Ishikawa (cell line): ENCODE data around the gene ALPP.
"Not testable (repeated sequence)": the region's sequence is repeated elsewhere in the genome, so short reads cannot be mapped to it uniquely, and the experiment has no call there.

Experiments
- CEBPB ChIP-seq: IDR thresholded peaks from 2 replicates; pipeline ENCODE4 v1.6.1; 2012
- CREB1 ChIP-seq: IDR thresholded peaks from 2 replicates; pipeline ENCODE4 v1.6.1; 2012; ENCODE audit warnings: low read depth
- EGR1 ChIP-seq: IDR thresholded peaks from 2 replicates; pipeline ENCODE4 v1.6.1; 2012
- EP300 ChIP-seq: IDR thresholded peaks from 2 replicates; pipeline ENCODE4 v1.6.1; 2012; ENCODE audit warnings: borderline replicate concordance
- FOXM1 ChIP-seq: IDR thresholded peaks from 2 replicates; pipeline ENCODE4 v1.6.1; 2012; ENCODE audit warnings: low read depth, borderline replicate concordance
- NFIC ChIP-seq: IDR thresholded peaks from 2 replicates; pipeline ENCODE4 v1.6.1; 2012
- RAD21 ChIP-seq: IDR thresholded peaks from 2 replicates; pipeline ENCODE4 v1.6.1; 2012; ENCODE audit warnings: low read depth
- TAF1 ChIP-seq: IDR thresholded peaks from 2 replicates; pipeline ENCODE4 v1.6.1; 2012; ENCODE audit warnings: low read depth, mild to moderate bottlenecking
- TCF12 ChIP-seq: IDR thresholded peaks from 2 replicates; pipeline ENCODE4 v1.6.1; 2012; ENCODE audit warnings: low read depth
- TEAD4 ChIP-seq: IDR thresholded peaks from 2 replicates; pipeline ENCODE4 v1.6.1; 2012
- YY1 ChIP-seq: IDR thresholded peaks from 2 replicates; pipeline ENCODE4 v1.6.1; 2012; ENCODE audit warnings: low read depth
- ZBTB7A ChIP-seq: IDR thresholded peaks from 2 replicates; pipeline ENCODE4 v1.6.1; 2012; ENCODE audit warnings: low read depth
- TF ChIP-seq, protein P1 (sequence below): IDR thresholded peaks from 2 replicates; pipeline ENCODE4 v1.6.1; 2012; ENCODE audit warnings: low read depth, mild to moderate bottlenecking
- TF ChIP-seq, protein P2 (sequence below): IDR thresholded peaks from 2 replicates; pipeline ENCODE4 v1.6.1; 2012
- TF ChIP-seq, protein P3 (sequence below): IDR thresholded peaks from 2 replicates; pipeline ENCODE4 v1.6.1; 2012

The ALPP gene

DNA sequence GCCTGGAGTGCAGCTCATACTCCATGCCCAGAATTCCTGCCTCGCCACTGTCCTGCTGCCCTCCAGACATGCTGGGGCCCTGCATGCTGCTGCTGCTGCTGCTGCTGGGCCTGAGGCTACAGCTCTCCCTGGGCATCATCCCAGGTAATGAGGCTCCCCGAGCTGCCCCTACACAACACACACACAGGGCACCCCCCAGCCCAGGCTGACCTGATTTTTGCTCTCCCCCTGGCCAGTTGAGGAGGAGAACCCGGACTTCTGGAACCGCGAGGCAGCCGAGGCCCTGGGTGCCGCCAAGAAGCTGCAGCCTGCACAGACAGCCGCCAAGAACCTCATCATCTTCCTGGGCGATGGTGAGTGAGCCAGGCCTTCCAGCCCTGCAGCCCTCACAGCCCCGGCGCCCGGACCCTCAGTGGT is at the start of gene ALPP:
ALPP (plus strand) TSS at position 17 of the 417 bp plus-strand sequence; CDS start at position 69, 52 bp downstream.
- not testable (repeated sequence) for TF ChIP-seq EP300, CEBPB, NFIC

DNA sequence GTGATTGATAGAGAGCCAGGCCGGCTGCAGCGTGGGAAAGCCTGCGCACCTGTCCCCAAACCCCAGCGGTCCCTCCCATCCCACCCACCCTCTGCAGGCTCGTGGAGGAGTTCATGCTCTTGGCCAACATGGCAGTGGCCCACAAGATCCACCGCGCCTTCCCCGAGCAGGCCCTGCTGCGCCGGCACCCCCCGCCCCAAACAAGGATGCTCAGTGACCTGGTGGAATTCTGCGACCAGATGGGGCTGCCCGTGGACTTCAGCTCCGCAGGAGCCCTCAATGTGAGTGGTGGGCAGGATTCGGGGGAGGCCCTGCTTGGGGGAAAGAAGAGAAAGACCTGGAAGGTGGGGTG is 48.9 kb upstream of the ALPP start:
- TF ChIP-seq FOXM1 (no peak), ZBTB7A (no peak), CREB1 (no peak)

DNA sequence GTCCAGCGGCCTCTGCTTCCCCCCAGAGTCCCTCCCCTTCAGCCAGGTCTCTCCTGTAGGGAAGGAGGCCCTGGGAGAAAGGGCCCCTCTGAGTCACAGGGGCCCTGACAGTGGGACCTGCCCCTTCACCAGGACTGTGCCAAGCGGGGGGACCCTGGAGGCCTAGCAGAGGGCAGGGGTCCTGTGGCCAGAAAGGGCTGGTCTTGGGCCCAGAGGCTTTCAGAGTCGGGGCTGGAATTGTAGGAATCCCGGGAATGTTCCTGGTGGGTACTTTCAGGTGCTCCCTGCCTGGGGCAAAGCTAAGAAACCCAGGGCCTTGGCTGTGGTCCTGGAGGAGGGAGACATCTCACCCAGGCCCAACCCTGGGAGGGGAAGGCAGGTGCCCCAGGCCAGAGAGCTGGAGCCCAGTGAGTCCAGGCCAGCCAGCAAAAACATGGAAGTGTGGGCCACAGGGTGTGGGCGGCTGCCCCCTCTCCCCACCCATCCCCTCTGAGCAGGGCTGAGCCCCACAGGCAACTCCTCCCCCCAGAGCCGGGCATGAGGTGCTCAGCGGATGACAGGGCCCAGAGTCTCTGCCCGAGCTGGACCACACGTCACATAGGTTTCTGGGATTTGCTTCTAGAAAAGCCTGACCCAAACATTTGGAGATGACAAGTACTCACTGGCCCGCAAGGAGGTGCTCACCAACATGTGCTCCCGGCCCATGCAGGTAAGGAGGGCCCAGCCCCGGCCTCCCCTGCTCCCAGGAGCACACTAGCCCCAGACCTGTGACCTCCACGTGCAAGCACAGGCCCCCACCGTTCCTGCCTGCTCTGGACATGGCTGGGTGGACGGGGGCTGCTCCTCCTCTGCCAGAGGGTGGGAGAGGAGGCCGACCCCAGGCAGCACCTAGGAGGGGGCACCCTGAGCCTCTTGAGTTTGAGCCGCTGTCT is 48.2 kb upstream of the ALPP start:
- peak; percentile 54 for TF ChIP-seq TEAD4
- TF ChIP-seq, protein P1, sequence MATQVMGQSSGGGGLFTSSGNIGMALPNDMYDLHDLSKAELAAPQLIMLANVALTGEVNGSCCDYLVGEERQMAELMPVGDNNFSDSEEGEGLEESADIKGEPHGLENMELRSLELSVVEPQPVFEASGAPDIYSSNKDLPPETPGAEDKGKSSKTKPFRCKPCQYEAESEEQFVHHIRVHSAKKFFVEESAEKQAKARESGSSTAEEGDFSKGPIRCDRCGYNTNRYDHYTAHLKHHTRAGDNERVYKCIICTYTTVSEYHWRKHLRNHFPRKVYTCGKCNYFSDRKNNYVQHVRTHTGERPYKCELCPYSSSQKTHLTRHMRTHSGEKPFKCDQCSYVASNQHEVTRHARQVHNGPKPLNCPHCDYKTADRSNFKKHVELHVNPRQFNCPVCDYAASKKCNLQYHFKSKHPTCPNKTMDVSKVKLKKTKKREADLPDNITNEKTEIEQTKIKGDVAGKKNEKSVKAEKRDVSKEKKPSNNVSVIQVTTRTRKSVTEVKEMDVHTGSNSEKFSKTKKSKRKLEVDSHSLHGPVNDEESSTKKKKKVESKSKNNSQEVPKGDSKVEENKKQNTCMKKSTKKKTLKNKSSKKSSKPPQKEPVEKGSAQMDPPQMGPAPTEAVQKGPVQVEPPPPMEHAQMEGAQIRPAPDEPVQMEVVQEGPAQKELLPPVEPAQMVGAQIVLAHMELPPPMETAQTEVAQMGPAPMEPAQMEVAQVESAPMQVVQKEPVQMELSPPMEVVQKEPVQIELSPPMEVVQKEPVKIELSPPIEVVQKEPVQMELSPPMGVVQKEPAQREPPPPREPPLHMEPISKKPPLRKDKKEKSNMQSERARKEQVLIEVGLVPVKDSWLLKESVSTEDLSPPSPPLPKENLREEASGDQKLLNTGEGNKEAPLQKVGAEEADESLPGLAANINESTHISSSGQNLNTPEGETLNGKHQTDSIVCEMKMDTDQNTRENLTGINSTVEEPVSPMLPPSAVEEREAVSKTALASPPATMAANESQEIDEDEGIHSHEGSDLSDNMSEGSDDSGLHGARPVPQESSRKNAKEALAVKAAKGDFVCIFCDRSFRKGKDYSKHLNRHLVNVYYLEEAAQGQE = no peak
- no peak for TF ChIP-seq TAF1
- TF ChIP-seq, protein P2, sequence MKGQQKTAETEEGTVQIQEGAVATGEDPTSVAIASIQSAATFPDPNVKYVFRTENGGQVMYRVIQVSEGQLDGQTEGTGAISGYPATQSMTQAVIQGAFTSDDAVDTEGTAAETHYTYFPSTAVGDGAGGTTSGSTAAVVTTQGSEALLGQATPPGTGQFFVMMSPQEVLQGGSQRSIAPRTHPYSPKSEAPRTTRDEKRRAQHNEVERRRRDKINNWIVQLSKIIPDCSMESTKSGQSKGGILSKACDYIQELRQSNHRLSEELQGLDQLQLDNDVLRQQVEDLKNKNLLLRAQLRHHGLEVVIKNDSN = no peak
- TF ChIP-seq RAD21 = no peak
- TF ChIP-seq, protein P3, sequence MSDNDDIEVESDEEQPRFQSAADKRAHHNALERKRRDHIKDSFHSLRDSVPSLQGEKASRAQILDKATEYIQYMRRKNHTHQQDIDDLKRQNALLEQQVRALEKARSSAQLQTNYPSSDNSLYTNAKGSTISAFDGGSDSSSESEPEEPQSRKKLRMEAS = no peak
- no peak for TF ChIP-seq EP300
- no peak for TF ChIP-seq NFIC
- 0 out of 2 replicates have a peak, but pooled peaks have one; percentile 50 for TF ChIP-seq ZBTB7A
- TF ChIP-seq CEBPB = no peak
- no peak for TF ChIP-seq TCF12
- TF ChIP-seq CREB1 = no peak
- no peak for TF ChIP-seq YY1

DNA sequence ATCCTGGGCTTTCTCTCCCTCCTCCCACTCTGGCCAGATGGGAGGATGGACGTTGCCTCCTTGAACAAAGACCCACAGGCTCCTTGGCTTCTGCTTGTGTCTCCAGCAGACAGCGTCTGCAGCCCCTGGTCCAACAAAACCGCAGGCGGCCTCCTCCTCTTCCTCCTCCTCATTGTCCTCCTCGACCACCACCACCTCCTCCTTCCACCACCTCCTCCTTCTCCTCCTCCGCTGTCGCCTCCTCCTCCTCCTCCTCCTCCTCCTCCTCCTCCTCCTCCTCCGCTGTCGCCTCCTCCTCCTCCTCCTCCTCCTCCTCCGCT is 45.7 kb upstream of the ALPP start:
- no peak for TF ChIP-seq NFIC
- no peak for TF ChIP-seq TAF1
- TF ChIP-seq EP300 = no peak
- no peak for TF ChIP-seq TCF12
- TF ChIP-seq, protein P3 = no peak
- no peak for TF ChIP-seq CREB1
- TF ChIP-seq CEBPB = no peak
- no peak for TF ChIP-seq RAD21
- TF ChIP-seq, protein P1 = no peak
- TF ChIP-seq, protein P2 = no peak
- no peak for TF ChIP-seq EGR1
- TF ChIP-seq ZBTB7A = no peak
- no peak for TF ChIP-seq TEAD4
- no peak for TF ChIP-seq YY1
- no peak for TF ChIP-seq FOXM1

DNA sequence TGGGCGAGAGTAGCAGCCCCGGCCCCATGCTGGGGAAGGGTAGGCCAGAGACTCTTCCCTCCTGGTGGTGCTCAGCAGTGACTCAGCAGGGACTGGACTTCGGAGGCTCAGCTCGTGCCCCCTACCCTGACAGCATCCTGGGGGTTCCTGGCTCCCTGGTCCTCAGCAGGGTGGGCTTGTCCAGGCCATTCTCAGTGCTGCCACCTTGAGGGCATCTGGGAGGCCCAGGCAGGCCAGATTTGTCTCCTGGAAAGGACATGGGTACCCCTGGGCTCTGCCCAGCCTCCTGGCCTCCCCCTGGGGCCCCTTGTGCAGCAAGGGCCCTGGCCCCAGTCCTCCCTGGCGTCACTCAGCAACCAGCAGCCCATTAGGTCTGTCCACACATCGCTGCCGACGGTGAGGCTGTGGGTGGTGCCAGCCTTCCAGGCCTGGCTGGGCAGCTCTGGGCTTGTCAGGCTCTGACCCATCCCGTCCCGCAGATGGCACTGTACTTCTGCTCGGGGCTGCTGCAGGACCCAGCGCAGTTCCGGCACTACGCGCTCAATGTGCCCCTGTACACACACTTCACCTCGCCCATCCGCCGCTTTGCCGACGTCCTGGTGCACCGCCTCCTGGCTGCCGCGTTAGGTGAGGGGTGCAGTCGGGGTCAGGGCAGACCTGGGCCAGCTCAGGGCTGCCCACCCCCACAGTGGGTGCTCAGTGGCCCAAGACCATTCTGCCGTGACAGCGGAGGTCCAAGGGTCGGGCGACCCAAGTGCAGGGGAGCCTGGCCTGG is 45.0 kb upstream of the ALPP start:
- no peak for TF ChIP-seq TCF12
- TF ChIP-seq NFIC = no peak
- TF ChIP-seq ZBTB7A = peak; percentile 75; the same call in 1 of the 2 replicates
- no peak for TF ChIP-seq CEBPB
- TF ChIP-seq, protein P2 = no peak
- TF ChIP-seq CREB1 = no peak
